ENCODE results near the gene SGMS1. TPM values are rescaled to one million over a fixed set of nuclear protein-coding genes. Genes with fewer than 3 reads are reported as not detected.

SGMS1 gene
- total and polyA plus RNA-seq, 2 donors (not counting 1 experiment from before 2014, with no cell fraction given), result 10.0 to 43.5 TPM

- H3K4me1 ChIP-seq (ENCODE audit: control insufficient read depth in 2 of 2, insufficient read depth in 2 of 2, low read length in 2 of 2), result peaks cover 2 to 4% of the 10 kb centered on the region in 2 donors
- no peaks in the 10 kb centered on the region for H4K20me1 ChIP-seq (ENCODE audit: control insufficient read depth, insufficient read depth, low read length, poor library complexity, severe bottlenecking)
- intact Hi-C loops (cut with micrococcal nuclease), result no loop called here
- H3K27me3 ChIP-seq (replicated peaks in 1 of 4; ENCODE audit: control extremely low read depth in 1 of 4, control insufficient read depth in 3 of 4, insufficient read depth in 4 of 4, low read length in 3 of 4), result no peaks in the 10 kb centered on the region
- CTCF ChIA-PET, result no interaction called here
- POLR2A ChIA-PET, result no interaction called here
- no peaks in the 10 kb centered on the region for H3K79me2 ChIP-seq (ENCODE audit: control insufficient read depth, insufficient read depth, low read length)
- peaks cover 22% of the 10 kb centered on the region for H3K4me1 Mint-ChIP-seq
- H3K9ac ChIP-seq (ENCODE audit: low read length), result no peak overlapping the region
- H2AFZ ChIP-seq (ENCODE audit: insufficient read depth, low read depth, low read length, poor library complexity, severe bottlenecking), result no peak overlapping the region
- no peaks in the 10 kb centered on the region for H3K36me3 ChIP-seq (replicated peaks in 1 of 2; ENCODE audit: control extremely low read depth in 1 of 2, control insufficient read depth in 1 of 2, extremely low read depth in 1 of 2, insufficient read depth in 2 of 2, low read length in 1 of 2)
- peaks cover 8% of the 10 kb centered on the region for H3K9me3 Mint-ChIP-seq (ENCODE audit: insufficient read depth)
- 67% methylated on average over 1 of the region's 1 CpG for WGBS (ENCODE audit: insufficient coverage)
- H3K27ac Mint-ChIP-seq, result no peak overlapping the region
- no peak overlapping the region for H3K4me3 Mint-ChIP-seq
- H3K27ac ChIP-seq (ENCODE audit: low read length in 2 of 2), result no peak overlapping the region
- no peak overlapping the region for H3K4me3 ChIP-seq (ENCODE audit: control extremely low read depth in 1 of 5, extremely low read depth in 1 of 5, insufficient read depth in 1 of 5, low read depth in 2 of 5, low read length in 4 of 5)
- no peak for ATAC-seq (ENCODE audit: low read depth)
- no peak overlapping the region for H3K4me2 ChIP-seq (replicated peaks; ENCODE audit: low read depth, low read length, poor library complexity, severe bottlenecking)
- no peak for TF ChIP-seq CTCF (IDR thresholded peaks at IDR 0.05)
- TF ChIP-seq EZH2 (IDR thresholded peaks at IDR 0.05; ENCODE audit: borderline replicate concordance, insufficient read depth, low read depth, low read length, poor library complexity, severe bottlenecking), result no peak
- H3K27me3 Mint-ChIP-seq, result no peaks in the 10 kb centered on the region
- no peak for DNase-seq
- H3K9me3 ChIP-seq (ENCODE audit: control extremely low read depth in 1 of 3, control insufficient read depth in 2 of 3, insufficient read depth in 1 of 3, low read length in 2 of 3), result peaks cover 3 to 7% (median 6%) of the 10 kb centered on the region in 3 donors
Measured at GRCh38 chr10:50299948-50300669, 323.6 kb downstream of the SGMS1 start.

- TF ChIP-seq EZH2 (IDR thresholded peaks at IDR 0.05; ENCODE audit: borderline replicate concordance, insufficient read depth, low read depth, low read length, poor library complexity, severe bottlenecking), result no peak
- no peak for TF ChIP-seq CTCF (IDR thresholded peaks at IDR 0.05)
- Mint-ChIP-seq H3K4me1 (no peaks in the 10 kb centered on the region), H3K4me3 (no peak overlapping the region), H3K9me3 (ENCODE audit: insufficient read depth) (peaks cover 8% of the 10 kb centered on the region), H3K27me3 (no peaks in the 10 kb centered on the region), H3K27ac (no peak overlapping the region)
- ATAC-seq (ENCODE audit: low read depth) (no peak), DNase-seq (no peak)
- Histone ChIP-seq H3K27ac (ENCODE audit: low read length in 2 of 2) (no peak overlapping the region), H3K79me2 (ENCODE audit: control insufficient read depth, insufficient read depth, low read length) (no peaks in the 10 kb centered on the region), H2AFZ (ENCODE audit: insufficient read depth, low read depth, low read length, poor library complexity, severe bottlenecking) (no peak overlapping the region), H3K4me2 (replicated peaks; ENCODE audit: low read depth, low read length, poor library complexity, severe bottlenecking) (no peak overlapping the region), H3K27me3 (replicated peaks in 1 of 4; ENCODE audit: control extremely low read depth in 1 of 4, control insufficient read depth in 3 of 4, insufficient read depth in 4 of 4, low read length in 3 of 4) (no peaks in the 10 kb centered on the region), H3K9me3 (ENCODE audit: control extremely low read depth in 1 of 3, control insufficient read depth in 2 of 3, insufficient read depth in 1 of 3, low read length in 2 of 3) (peaks cover 3 to 7% (median 6%) of the 10 kb centered on the region in 3 donors), H3K9ac (ENCODE audit: low read length) (no peak overlapping the region), H3K4me3 (ENCODE audit: control extremely low read depth in 1 of 5, extremely low read depth in 1 of 5, insufficient read depth in 1 of 5, low read depth in 2 of 5, low read length in 4 of 5) (no peak overlapping the region), H3K4me1 (ENCODE audit: control insufficient read depth in 2 of 2, insufficient read depth in 2 of 2, low read length in 2 of 2) (no peaks in the 10 kb centered on the region), H4K20me1 (ENCODE audit: control insufficient read depth, insufficient read depth, low read length, poor library complexity, severe bottlenecking) (no peaks in the 10 kb centered on the region), H3K36me3 (replicated peaks in 1 of 2; ENCODE audit: control extremely low read depth in 1 of 2, control insufficient read depth in 1 of 2, extremely low read depth in 1 of 2, insufficient read depth in 2 of 2, low read length in 1 of 2) (no peaks in the 10 kb centered on the region)
- ChIA-PET CTCF (interaction anchor here (1.0 kb wide), 1 partner anchor 330 kb away, joined by 3 read pairs; no protein-coding TSS in a partner anchor), POLR2A (no interaction called here)
- WGBS (ENCODE audit: insufficient coverage), result no CpG with 5 or more reads among the region's 1 CpG
- intact Hi-C loops (cut with micrococcal nuclease), result no loop called here
Measured at GRCh38 chr10:50295367-50295766, 328.4 kb downstream of the SGMS1 start.
